GM21786 (cell line): ENCODE measurements around the gene UBQLNL.

Experiments
- ATAC-seq: cut with Tn5 transposase; IDR thresholded peaks from one replicate; pipeline ENCODE4 v1.9.1; 2021; ENCODE audit not compliant: unreplicated experiment

The UBQLNL gene

DNA sequence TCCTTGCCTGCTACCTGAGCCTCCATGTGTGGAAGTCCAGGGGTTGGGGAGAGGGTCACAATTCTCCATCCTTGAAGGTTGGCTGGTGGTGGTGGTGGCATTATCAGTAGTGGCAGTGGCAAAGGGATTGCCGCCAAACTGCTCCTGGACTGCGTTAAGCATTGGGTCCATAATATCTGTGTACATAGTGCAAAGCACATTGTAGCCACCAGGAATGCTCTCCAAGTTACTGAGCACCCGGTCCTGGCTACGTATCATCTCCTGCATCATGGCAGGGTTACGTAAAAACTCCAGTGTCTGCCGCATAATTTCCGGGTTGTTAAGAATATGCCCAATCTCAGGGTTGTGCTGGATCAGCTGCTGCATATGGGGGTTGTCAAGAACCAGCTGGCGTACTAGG is 7.9 kb downstream of the UBQLNL start:
- ATAC-seq: no peak

DNA sequence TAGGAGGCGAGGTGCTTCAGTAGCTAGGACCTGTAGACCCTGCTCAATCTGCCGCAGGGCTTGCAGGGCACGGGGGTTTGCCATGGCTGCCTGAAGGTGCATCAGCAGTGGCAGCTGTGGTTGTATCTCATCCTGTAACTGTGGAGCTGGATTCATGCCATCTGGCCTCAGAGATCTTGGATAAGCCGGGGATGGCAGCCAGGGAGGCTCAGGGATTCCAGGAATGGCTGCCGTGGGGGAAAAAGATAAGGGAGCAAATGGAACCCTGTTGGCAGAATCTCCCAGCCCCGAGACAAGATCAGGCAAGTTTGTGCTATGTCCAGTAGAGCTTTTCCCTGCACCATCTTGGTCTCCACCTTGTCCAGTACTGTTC is 8.6 kb downstream of the UBQLNL start:
- ATAC-seq: no peak

DNA sequence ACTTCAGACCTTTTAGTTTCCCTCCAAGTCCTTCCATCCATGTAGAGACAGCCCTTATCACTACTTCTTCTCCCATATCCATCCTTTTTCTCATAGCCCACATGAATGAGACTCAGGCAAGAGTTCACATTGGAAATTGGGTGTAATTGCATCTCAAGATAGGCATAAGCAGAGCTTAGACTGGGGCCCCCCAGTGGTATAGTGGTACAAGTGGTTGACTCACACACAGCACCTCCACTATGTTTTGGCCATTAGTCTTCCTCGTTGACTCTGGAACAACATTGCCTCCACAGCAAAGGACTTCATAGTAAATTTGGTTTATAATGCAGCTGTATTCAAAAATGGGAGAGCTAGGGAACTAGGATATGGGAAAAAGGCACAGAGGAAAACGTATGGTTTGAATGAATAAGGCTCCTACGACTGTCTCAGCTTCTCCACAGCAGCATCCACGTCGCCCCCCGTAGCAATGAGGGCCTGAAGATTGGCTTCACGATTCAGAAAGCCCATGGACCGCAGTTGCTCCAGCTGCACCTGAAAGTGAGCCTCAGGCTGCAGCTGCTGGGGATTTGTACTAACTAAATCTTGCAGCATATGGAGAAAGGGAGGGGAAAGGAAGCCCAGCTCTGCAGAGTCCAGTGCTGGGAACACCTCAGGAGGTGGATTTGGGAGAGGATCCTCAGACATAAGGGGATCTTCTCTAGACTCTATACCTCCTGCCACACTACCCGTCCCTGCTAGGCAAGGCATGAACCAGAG is 9.1 kb downstream of the UBQLNL start:
- no peak for ATAC-seq

DNA sequence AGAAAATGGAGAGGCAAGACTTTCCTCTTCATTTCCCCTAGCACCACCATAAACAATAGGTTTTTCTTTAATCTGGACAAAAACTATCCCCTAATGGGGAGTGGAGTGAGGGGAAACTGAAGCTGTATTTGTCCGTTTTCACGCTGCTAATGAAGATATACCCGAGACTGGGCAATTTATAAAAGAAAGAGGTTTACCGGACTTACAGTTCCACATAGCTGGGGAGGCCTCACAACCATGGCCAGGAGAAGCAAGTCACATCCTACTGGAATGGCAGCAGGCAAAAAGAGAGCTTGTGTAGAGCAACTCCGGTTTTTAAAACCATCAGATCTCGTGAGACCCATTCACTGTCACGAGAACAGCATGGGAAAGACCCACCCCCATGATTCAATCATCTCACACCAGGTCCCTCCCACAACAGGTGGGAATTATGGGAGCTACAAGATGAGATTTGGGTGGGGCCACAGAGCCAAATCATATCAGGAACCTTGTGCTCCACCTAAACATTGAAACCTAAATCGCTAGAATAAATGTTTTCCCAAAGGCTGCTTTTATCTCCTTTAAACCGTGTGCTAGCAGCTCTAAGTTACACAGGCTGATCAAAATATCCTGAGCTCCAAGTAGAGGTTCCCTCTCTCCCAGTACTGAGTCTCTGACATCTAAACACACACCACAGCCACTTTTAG is 11.0 kb downstream of the UBQLNL start:
- no peak for ATAC-seq

DNA sequence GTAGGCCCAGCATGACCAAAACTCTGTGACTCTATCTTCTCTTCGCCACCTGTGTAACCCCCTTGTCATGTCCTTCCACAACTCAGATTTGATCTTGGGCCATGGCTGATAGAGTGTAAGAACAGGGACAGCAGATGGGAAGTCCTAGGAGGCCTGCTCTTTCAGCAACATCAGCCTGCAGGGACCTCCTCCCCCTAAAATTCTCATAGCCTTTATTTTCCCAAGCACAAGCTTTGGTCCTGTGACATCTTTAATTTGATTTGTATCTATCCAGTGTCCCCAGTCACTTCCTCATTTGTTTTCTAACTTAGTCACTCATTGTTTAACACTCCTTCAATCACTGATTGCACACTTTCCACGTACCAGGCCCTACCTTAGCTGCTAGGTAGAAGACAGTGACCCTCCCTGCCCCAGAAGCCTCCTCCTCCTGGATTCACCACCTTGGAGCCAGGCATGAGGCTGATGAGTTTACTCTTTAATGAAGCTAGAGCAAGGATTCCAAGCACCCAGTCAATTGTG is 12.0 kb downstream of the UBQLNL start:
- no peak for ATAC-seq

DNA sequence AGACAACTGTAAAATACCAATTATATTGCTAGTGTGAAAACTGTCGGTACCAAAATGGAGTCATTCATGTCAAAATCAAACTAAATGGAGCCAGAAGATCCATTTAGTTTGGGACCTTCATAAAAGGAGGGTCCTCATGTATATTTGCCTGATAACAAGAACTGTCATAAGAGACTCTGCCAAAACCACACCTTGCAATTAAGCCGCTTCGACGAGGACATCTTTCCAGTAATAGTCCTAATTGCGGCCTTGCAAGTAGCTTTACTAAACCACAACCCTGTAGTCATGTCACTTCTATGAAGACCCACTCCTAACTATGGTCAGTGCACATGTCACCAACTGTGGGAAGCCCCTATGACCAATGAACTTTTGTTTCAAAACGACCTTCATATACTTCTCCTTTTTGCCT is 16.1 kb downstream of the UBQLNL start:
- no peak for ATAC-seq

DNA sequence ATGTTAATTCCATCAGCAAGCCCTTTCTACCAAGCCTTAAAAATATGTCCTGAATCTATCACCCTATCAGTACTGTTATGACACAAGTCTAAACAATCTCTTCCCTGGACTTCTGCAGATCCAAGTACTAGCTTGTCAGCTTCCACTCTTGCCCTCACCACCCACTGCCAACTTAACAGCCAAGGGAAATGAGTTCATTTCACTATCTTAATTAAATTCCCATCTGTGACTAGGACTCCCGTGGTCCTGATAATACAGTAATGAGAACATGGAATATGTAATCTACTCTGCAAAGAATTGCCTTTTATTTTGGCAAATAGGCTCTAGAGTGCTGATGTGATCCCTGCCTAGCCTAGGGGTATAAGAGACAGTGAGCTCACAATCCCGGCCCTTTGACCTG is 16.8 kb downstream of the UBQLNL start:
- no peak for ATAC-seq

DNA sequence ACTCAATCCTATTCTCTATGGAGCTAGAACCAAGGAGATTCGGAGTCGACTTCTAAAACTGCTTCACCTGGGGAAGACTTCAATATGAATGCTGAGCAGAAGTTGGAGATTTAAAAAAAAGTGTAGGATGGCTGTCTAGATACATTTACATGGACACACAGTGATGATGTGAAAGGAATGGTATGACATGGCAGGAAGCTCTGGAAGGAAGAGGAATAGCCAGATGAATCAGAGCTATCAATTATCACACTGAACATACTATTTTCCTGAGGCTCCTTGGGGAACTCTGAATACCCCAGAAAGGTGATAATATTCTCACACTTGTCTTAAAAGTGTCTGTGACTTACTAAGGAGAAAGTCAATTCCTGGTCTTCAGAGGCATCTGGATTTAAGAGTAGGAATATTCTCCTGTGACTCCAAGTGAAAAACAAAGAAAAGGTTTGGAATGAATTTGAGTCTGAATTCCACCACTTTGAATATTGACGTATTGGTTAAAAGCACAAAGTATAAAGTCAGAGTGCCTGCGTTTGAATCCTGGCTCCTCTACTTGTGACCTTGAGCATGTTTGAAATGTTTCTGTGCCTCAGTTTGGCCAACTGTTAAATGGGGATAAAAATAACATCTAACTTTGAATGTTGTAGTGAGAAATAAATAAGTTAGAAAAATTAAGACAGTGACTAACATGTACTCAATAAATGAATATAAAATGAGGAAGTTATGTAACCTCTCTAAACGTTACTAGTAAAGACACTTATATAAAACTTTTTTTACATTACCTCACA is 26.7 kb downstream of the UBQLNL start:
- ATAC-seq: no peak

DNA sequence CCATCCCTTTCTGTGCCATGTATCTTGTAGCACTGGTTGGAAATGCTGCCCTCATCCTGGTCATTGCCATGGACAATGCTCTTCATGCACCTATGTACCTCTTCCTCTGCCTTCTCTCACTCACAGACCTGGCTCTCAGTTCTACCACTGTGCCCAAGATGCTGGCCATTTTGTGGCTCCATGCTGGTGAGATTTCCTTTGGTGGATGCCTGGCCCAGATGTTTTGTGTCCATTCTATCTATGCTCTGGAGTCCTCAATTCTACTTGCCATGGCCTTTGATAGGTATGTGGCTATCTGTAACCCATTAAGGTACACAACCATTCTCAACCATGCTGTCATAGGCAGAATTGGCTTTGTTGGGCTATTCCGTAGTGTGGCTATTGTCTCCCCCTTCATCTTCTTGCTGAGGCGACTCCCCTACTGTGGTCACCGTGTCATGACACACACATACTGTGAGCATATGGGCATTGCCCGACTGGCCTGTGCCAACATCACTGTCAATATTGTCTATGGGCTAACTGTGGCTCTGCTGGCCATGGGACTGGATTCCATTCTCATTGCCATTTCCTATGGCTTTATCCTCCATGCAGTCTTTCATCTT is 27.6 kb downstream of the UBQLNL start:
- ATAC-seq: no peak

DNA sequence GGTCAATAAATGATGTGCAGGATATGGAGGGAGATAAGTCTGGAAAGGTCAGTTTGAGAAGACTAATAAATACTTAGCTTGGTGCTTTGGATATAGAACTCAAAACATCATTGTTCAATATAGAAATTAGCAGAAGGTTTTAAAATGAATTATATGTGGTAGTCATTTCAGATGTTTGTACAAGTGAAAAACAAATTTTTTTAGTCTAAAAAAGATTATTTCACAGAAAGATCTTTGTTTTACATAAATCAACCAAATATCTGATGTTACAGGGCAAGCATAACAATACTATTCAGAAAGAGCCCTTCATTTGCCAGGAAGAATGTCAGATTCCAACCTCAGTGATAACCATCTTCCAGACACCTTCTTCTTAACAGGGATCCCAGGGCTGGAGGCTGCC is 28.1 kb downstream of the UBQLNL start, which contains the start of gene OR52D1:
Gene OR52D1, plus strand, starts transcription at position 301 of the 400 bp plus-strand sequence. Its CDS starts 22 bp downstream, at position 323.
- no peak for ATAC-seq

DNA sequence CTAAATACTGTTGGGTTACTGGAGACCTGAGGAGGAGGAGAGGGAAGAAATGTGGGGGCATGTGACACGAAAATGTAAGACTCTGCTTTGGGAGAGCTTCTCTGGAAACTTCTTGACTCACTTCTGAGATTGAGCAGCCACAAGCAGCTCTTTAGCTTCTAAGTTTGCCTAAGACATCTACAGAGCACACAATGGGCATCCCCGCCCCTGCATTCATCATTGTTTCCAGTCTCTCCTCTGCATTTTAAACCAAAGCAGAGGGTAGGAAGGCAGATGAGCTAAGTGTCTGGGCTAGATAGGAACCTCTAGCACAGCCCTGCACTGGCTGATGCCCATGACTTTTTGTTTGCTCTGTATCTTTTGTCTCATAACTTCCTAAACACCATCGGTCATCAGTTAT is 30.1 kb downstream of the UBQLNL start:
- ATAC-seq: no peak

DNA sequence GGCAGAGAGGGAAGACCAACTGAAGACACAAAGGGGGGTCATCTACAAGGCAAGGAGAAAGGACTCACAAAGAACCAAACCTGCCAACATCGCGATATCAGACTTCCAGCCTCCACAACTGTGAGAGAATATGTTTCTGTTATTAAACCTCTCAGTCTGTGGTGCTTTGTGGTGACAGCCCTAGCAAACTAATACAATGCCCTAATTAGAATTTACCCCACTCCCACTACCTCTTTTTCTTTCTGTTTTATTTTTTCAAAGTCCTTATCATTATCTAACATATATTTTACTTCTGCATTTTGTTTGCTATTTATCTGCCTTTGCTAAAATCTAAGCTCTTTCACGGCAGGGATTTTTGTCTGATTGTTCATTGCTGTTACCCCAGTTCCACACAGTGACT is 30.5 kb downstream of the UBQLNL start:
- ATAC-seq: no peak

DNA sequence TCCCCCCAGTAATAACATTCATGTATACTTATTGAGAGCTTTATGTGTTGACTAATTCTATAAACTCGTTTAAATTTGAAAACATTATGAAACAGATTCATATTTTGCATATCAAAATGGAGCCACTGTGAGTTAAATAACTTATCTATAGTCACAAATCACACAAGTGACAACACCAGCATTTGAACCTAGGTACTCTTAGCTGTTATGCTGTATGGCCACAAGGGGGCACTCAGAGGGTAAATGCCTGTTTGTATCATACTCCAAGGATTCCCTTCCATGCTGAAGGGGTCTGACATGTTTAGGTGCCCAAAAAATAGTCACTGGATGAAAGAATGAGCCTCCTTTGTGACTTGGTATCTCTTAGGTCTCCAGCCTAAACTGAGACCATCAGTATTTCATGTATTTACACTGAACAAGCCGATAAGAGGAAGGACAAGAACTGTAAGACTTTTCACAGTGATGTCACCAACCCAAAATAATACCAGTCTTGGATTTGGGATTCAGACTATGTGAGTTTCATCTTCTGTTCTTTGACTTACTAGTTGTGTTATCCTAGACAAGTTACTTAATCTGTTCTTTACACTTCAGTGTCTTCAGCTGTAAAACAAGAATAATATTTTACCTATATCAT is 40.2 kb downstream of the UBQLNL start:
- ATAC-seq: peak; percentile 78

DNA sequence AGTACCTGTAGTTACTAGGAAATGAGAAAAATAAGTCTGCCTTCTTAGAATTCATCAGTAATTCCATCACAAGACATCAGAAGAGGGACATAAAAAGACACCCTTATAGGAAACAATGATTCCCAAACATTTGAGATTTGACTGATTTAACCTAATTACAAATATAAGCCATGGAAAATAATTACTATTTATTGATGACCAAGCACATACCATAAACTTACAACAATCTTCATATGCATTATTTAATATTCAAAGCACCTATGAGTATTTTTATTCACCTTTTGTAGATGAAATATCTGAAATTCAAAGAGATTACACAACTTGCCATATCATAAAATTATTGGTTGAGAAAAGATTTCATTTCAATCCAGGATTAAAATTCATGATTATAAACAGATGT is 42.6 kb downstream of the UBQLNL start:
- ATAC-seq: no peak

DNA sequence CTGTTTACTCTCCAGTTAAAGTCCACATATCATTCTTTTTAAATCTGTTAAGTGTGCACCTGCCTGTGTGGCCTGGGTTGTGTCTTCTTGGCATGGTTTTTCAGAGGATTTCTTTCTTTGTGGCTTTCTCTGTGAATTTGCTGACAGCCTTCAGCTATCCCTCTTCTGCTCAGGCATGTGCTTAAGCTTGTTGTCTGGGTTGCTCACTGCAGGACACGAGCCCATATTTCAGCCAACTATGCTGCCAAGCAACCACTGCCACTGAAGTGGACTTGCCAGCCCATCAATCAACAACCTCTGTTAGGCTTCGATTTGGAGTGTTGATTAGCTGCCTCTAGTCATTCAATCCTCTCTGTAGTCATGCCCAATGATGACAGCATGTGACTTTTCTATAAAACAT is 49.0 kb downstream of the UBQLNL start:
- ATAC-seq: no peak
